Measurements from ENCODE around the gene OPN1MW. TPM values are rescaled to one million over a fixed set of nuclear protein-coding genes. Genes with fewer than 3 reads are reported as not detected.
A peak's percentile ranks its signal among the peaks of the same experiment; 100 is the strongest.
"Not testable (repeated sequence)": the region's sequence is repeated elsewhere in the genome, so short reads cannot be mapped to it uniquely, and the experiment has no call there.

Gene OPN1MW
- not detected for total RNA-seq
- not detected for polyA plus RNA-seq
- long read RNA-seq, donor 1: 0 reads
- long read RNA-seq, donor 2: 0 reads

DNA sequence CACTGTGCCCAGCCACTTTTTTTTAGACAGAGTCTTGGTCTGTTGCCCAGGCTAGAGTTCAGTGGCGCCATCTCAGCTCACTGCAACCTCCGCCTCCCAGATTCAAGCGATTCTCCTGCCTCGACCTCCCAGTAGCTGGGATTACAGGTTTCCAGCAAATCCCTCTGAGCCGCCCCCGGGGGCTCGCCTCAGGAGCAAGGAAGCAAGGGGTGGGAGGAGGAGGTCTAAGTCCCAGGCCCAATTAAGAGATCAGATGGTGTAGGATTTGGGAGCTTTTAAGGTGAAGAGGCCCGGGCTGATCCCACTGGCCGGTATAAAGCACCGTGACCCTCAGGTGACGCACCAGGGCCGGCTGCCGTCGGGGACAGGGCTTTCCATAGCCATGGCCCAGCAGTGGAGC lies at the start of gene OPN1MW:
TSS of gene OPN1MW (plus strand) at position 301 of the 400 bp plus-strand sequence. CDS start at position 383, 82 bp downstream.
- H3K4me1 ChIP-seq; H3K36me3 ChIP-seq; H3K27me3 ChIP-seq (replicated peaks in 1 of 7); DNase-seq; intact Hi-C loops (cut with DNase I; ENCODE audit: low total_unique reads); H3K9me3 ChIP-seq; H3K27ac ChIP-seq; H3K4me3 ChIP-seq: not testable (repeated sequence)
- no CpG with 5 or more reads among the region's 14 CpGs for WGBS, 5 donors

GRCh38 chrX:154135458-154136229 lies 46.8 kb upstream of the OPN1MW start:
- WGBS, 5 donors: 53 to 71% (median 61%) methylated on average over 7 of the region's 7 CpGs
- TF ChIP-seq POLR2A (IDR thresholded peaks at IDR 0.05) (no peak), POLR2AphosphoS5 (IDR thresholded peaks at IDR 0.05) (no peak), CTCF (IDR thresholded peaks at IDR 0.05 in 8 of 11, conservative IDR thresholded peaks at IDR 0.05 in 3 of 11) (no peak)
- H3K27ac ChIP-seq: peak overlapping the region in 7 of 8 donors; percentile 54 to 85 (median 80)
- intact Hi-C loops (cut with DNase I; ENCODE audit: low total_unique reads): no loop called here
- H3K9me3 ChIP-seq: no peaks in the 10 kb centered on the region
- H3K4me3 ChIP-seq: no peak overlapping the region
- H3K36me3 ChIP-seq: no peaks in the 10 kb centered on the region
- no peak for DNase-seq
- H3K27me3 ChIP-seq (replicated peaks in 1 of 7): peaks cover 0 to 4% (median 0%) of the 10 kb centered on the region in 7 donors
- H3K4me1 ChIP-seq: peaks cover 0 to 23% (median 13%) of the 10 kb centered on the region in 6 donors

- Histone ChIP-seq H3K36me3 (no peaks in the 10 kb centered on the region), H3K4me1 (peaks cover 0 to 23% (median 13%) of the 10 kb centered on the region in 6 donors), H3K9me3 (no peaks in the 10 kb centered on the region), H3K27me3 (replicated peaks in 1 of 7) (peaks cover 0 to 4% (median 0%) of the 10 kb centered on the region in 7 donors), H3K27ac (peak overlapping the region; percentile 54 to 85 (median 78)), H3K4me3 (peak overlapping the region in 4 of 8 donors; percentile 16 to 57 (median 22))
- intact Hi-C loops (cut with DNase I; ENCODE audit: low total_unique reads): no loop called here
- 1 to 31% (median 2%) methylated on average over 10 to 44 of the region's 44 CpGs for WGBS, 5 donors
- DNase-seq: peak; percentile 91
- TF ChIP-seq POLR2AphosphoS5 (IDR thresholded peaks at IDR 0.05) (peak; percentile 46 to 76 (median 57)), CTCF (IDR thresholded peaks at IDR 0.05 in 8 of 11, conservative IDR thresholded peaks at IDR 0.05 in 3 of 11) (peak; percentile 67 to 88 (median 81)), POLR2A (IDR thresholded peaks at IDR 0.05) (no peak)
Observed at GRCh38 chrX:154136627-154137161, 45.7 kb upstream of the OPN1MW start.

GRCh38 chrX:154138857-154139256 lies 43.5 kb upstream of the OPN1MW start:
- TF ChIP-seq POLR2AphosphoS5 (IDR thresholded peaks at IDR 0.05): no peak
- TF ChIP-seq POLR2A (IDR thresholded peaks at IDR 0.05): no peak
- TF ChIP-seq CTCF (IDR thresholded peaks at IDR 0.05 in 8 of 11, conservative IDR thresholded peaks at IDR 0.05 in 3 of 11): no peak
- Histone ChIP-seq H3K27me3 (replicated peaks in 1 of 7) (peaks cover 0 to 4% (median 0%) of the 10 kb centered on the region in 7 donors), H3K4me1 (peaks cover 0 to 23% (median 13%) of the 10 kb centered on the region in 6 donors), H3K9me3 (no peaks in the 10 kb centered on the region), H3K4me3 (no peak overlapping the region), H3K27ac (no peak overlapping the region), H3K36me3 (no peaks in the 10 kb centered on the region)
- WGBS, 5 donors: 63 to 90% (median 80%) methylated on average over 10 of the region's 10 CpGs
- peak; percentile 38 for DNase-seq
- intact Hi-C loops (cut with DNase I; ENCODE audit: low total_unique reads): no loop called here
